GM06990 (cell line): ENCODE results near the gene NR2F2.

ENCODE experiments used
- DNase-seq: peaks from one replicate; pipeline ENCODE4 v3.0.0-alpha.2; 2011; ENCODE audit not compliant: insufficient read length; ENCODE audit errors: extremely low read depth
- H3K27me3 ChIP-seq: replicated peaks from 2 replicates; pipeline ENCODE4 v1.6.0; 2011; ENCODE audit warnings: low read length; ENCODE audit not compliant: control insufficient read depth, insufficient read depth
- H3K36me3 ChIP-seq: 2 replicates; pipeline ENCODE4 v1.5.1; 2011; ENCODE audit warnings: low read length; ENCODE audit not compliant: control insufficient read depth, insufficient read depth
- H3K4me3 ChIP-seq: replicated peaks from 2 replicates; pipeline ENCODE4 v1.5.1; 2011; ENCODE audit warnings: low read depth, mild to moderate bottlenecking, control low read depth, low read length
- CTCF ChIP-seq: IDR thresholded peaks from 2 replicates; pipeline ENCODE4 v1.5.1; 2011; ENCODE audit warnings: low read length, control low read depth, mild to moderate bottlenecking, inconsistent platforms; ENCODE audit not compliant: insufficient read depth, poor library complexity, severe bottlenecking

NR2F2 gene

GRCh38 chr15:96331144-96331944, 844 bp downstream of the NR2F2 start:
- no peak for TF ChIP-seq CTCF
- Histone ChIP-seq H3K4me3 (peak overlapping the region; percentile 75), H3K27me3 (no peaks in the 10 kb centered on the region), H3K36me3 (no peaks in the 10 kb centered on the region)
- DNase-seq: no peak

- Histone ChIP-seq H3K4me3 (peak overlapping the region; percentile 61), H3K27me3 (no peaks in the 10 kb centered on the region)
These were observed 1.6 kb downstream of the NR2F2 start for GRCh38 chr15:96331945-96332636.

GRCh38 chr15:96332637-96333121, 2.2 kb downstream of the NR2F2 start:
- no peak for TF ChIP-seq CTCF
- H3K36me3 ChIP-seq: no peaks in the 10 kb centered on the region

More at GRCh38 chr15:96331945-96332636, 1.6 kb downstream of the NR2F2 start:
- no peak for TF ChIP-seq CTCF
- H3K36me3 ChIP-seq: no peaks in the 10 kb centered on the region
- DNase-seq: no peak

GRCh38 chr15:96333131-96334016, 2.9 kb downstream of the NR2F2 start:
- Histone ChIP-seq H3K27me3 (no peaks in the 10 kb centered on the region), H3K36me3 (no peaks in the 10 kb centered on the region), H3K4me3 (peak overlapping the region; percentile 20)
- no peak for DNase-seq
- TF ChIP-seq CTCF: no peak

More at GRCh38 chr15:96332637-96333121, 2.2 kb downstream of the NR2F2 start:
- no peak for DNase-seq
- H3K4me3 ChIP-seq: peak overlapping the region; percentile 20; the same call in 1 of the 2 replicates
- H3K27me3 ChIP-seq: no peaks in the 10 kb centered on the region

GRCh38 chr15:96334017-96334704, 3.7 kb downstream of the NR2F2 start:
- H3K27me3 ChIP-seq: no peaks in the 10 kb centered on the region
- no peaks in the 10 kb centered on the region for H3K36me3 ChIP-seq
- DNase-seq: no peak
- H3K4me3 ChIP-seq: no peak overlapping the region
- no peak for TF ChIP-seq CTCF
